Body of pancreas (tissue), 4 donors: ENCODE results near the gene FBXL20. TPM values are rescaled to one million over a fixed set of nuclear protein-coding genes. Genes with fewer than 3 reads are reported as not detected.

ENCODE experiments used
- ATAC-seq: fragments of 150-250 bp; one replicate; pipeline ENCODE4 v1.9.1; 2016
- DNase-seq, 4 donors: peaks; one replicate each; pipeline ENCODE4 v3.0.0-alpha.2; 2019
- H3K27ac ChIP-seq, 4 donors: fragments of 200-600 bp; sonication (generic); 1 replicate in 3 of 4; 2 replicates in 1 of 4; pipeline versions ENCODE4 v1.5.1 to v1.6.1; 2016 to 2019; ENCODE audit warnings: mild to moderate bottlenecking in 1 of 4, mixed read lengths in 1 of 4, moderate library complexity in 1 of 4
- H3K27me3 ChIP-seq, 2 donors: fragments of 200-600 bp; sonication (generic); one replicate each; pipeline ENCODE4 v1.6.0; 2016; ENCODE audit warnings: mild to moderate bottlenecking in 1 of 2
- H3K36me3 ChIP-seq, 2 donors: fragments of 200-600 bp; sonication (generic); replicated peaks in 1 of 2; 2 replicates each; pipeline ENCODE4 v1.5.1; 2016; ENCODE audit warnings: low read depth in 2 of 2; ENCODE audit not compliant: insufficient read depth in 1 of 2
- H3K4me1 ChIP-seq: fragments of 200-600 bp; sonication (generic); one replicate; pipeline ENCODE4 v1.6.0; 2016
- H3K4me3 ChIP-seq, 2 donors: fragments of 200-600 bp; sonication (generic); 1 replicate in 1 of 2; 2 replicates in 1 of 2; pipeline ENCODE4 v1.5.1; 2016 to 2019
- H3K9me3 ChIP-seq, 3 donors: fragments of 200-600 bp; sonication (generic); 1 replicate in 2 of 3; 2 replicates in 1 of 3; pipeline ENCODE4 v1.5.1; 2016
- POLR2A ChIP-seq, 3 donors: fragments of 450-650 bp; IDR thresholded peaks; one replicate each; pipeline ENCODE4 v1.6.1; 2016; ENCODE audit warnings: antibody characterized with exemption in 3 of 3, mild to moderate bottlenecking in 2 of 3
- WGBS, 2 donors: methylation state at CpG; one replicate each; pipeline ENCODE4 v1.1.5; 2017; 5-methylcytosine and 5-hydroxymethylcytosine counted together
- intact Hi-C: fragments of 100-400 bp; cut with DNase I; formaldehyde crosslinking; loops from one replicate; pipeline ENCODE4 v1.15.1; 2023
- total RNA-seq, 2 donors: library from RNA; depleted of rRNA; stranded (reverse); fragments of >200 nt; gene quantifications; one replicate each; pipeline ENCODE4 v1.1.0, GENCODE V29; 2016
- TF ChIP-seq, protein P1 (sequence below), 7 experiments: fragments of 450-650 bp in 4 of 7; fragments of 200-600 bp in 3 of 7; sonication (generic) in 3 of 7; IDR thresholded peaks; one replicate each; pipeline ENCODE4 v1.5.1; 2016 to 2019; ENCODE audit warnings: antibody characterized with exemption in 7 of 7

The FBXL20 gene
- total RNA-seq, 2 donors from 2014 or later: 6.7 to 11.9 TPM

DNA sequence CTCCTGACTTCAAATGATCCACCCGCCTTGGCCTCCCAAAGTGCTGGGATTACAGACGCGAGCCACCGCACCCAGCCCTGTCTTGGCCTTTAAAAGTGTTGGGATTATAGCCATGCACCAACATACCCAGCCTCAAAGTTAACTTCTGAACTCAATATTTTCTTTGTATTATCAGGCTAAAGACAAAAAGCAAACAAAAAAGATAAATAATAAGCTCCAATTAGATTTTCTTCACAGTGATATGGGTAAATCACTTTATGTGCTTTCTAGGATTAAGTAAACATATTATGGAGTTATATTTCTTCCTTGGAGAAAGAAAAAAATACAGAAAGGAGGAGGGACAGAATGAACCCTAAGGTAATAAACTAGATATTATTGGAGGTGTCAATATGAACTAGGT, 74.3 kb downstream of the FBXL20 start:
- no peak overlapping the region for H3K27ac ChIP-seq
- peaks cover 11% of the 10 kb centered on the region for H3K4me1 ChIP-seq
- H3K4me3 ChIP-seq: no peak overlapping the region
- no peaks in the 10 kb centered on the region for H3K9me3 ChIP-seq
- no peaks in the 10 kb centered on the region for H3K36me3 ChIP-seq
- no peak for DNase-seq
- 40 to 64% methylated on average over 4 of the region's 4 CpGs for WGBS, 2 donors
- intact Hi-C loops: no loop called here
- no peak for ATAC-seq
- H3K27me3 ChIP-seq: no peaks in the 10 kb centered on the region
- TF ChIP-seq, protein P1, sequence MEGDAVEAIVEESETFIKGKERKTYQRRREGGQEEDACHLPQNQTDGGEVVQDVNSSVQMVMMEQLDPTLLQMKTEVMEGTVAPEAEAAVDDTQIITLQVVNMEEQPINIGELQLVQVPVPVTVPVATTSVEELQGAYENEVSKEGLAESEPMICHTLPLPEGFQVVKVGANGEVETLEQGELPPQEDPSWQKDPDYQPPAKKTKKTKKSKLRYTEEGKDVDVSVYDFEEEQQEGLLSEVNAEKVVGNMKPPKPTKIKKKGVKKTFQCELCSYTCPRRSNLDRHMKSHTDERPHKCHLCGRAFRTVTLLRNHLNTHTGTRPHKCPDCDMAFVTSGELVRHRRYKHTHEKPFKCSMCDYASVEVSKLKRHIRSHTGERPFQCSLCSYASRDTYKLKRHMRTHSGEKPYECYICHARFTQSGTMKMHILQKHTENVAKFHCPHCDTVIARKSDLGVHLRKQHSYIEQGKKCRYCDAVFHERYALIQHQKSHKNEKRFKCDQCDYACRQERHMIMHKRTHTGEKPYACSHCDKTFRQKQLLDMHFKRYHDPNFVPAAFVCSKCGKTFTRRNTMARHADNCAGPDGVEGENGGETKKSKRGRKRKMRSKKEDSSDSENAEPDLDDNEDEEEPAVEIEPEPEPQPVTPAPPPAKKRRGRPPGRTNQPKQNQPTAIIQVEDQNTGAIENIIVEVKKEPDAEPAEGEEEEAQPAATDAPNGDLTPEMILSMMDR (IDR thresholded peaks at IDR 0.05): no peak
- no peak for TF ChIP-seq POLR2A (IDR thresholded peaks at IDR 0.05)

- no peak for DNase-seq
- peaks cover 11% of the 10 kb centered on the region for H3K4me1 ChIP-seq
- intact Hi-C loops: no loop called here
- H3K4me3 ChIP-seq: no peak overlapping the region
- TF ChIP-seq, protein P1 (IDR thresholded peaks at IDR 0.05): no peak
- TF ChIP-seq POLR2A (IDR thresholded peaks at IDR 0.05): no peak
- no peaks in the 10 kb centered on the region for H3K9me3 ChIP-seq
- 82 to 84% methylated on average over 4 of the region's 4 CpGs for WGBS, 2 donors
- H3K27ac ChIP-seq: no peak overlapping the region
- ATAC-seq: no peak
- no peaks in the 10 kb centered on the region for H3K36me3 ChIP-seq
- no peaks in the 10 kb centered on the region for H3K27me3 ChIP-seq
Observed at GRCh38 chr17:39325528-39326240, 75.7 kb downstream of the FBXL20 start.

- Histone ChIP-seq H3K9me3 (no peaks in the 10 kb centered on the region), H3K4me1 (no peaks in the 10 kb centered on the region), H3K4me3 (no peak overlapping the region), H3K27me3 (no peaks in the 10 kb centered on the region), H3K36me3 (no peaks in the 10 kb centered on the region), H3K27ac (no peak overlapping the region)
- ATAC-seq (no peak), DNase-seq (no peak)
- intact Hi-C loops: no loop called here
- TF ChIP-seq, protein P1 (IDR thresholded peaks at IDR 0.05): no peak
- 89 to 91% methylated on average over 8 of the region's 8 CpGs for WGBS, 2 donors
Observed at GRCh38 chr17:39318636-39319035, 82.8 kb downstream of the FBXL20 start.

- Histone ChIP-seq H3K27me3 (no peaks in the 10 kb centered on the region), H3K36me3 (no peaks in the 10 kb centered on the region), H3K4me1 (peaks cover 7% of the 10 kb centered on the region), H3K27ac (no peak overlapping the region), H3K4me3 (no peak overlapping the region), H3K9me3 (no peaks in the 10 kb centered on the region)
- 59 to 71% methylated on average over 3 of the region's 3 CpGs for WGBS, 2 donors
- DNase-seq (no peak), ATAC-seq (no peak)
- TF ChIP-seq POLR2A (IDR thresholded peaks at IDR 0.05): no peak
- TF ChIP-seq, protein P1 (IDR thresholded peaks at IDR 0.05): no peak
- intact Hi-C loops: no loop called here
Observed at GRCh38 chr17:39306509-39307212, 94.8 kb downstream of the FBXL20 start.
